ENCODE results near the gene NENF. TPM values are rescaled to one million over a fixed set of nuclear protein-coding genes. Genes with fewer than 3 reads are reported as not detected.

NENF gene
- total and polyA plus RNA-seq, 2 donors (not counting 1 experiment from before 2014, with no cell fraction given) = 10.6 to 20.3 TPM

DNA sequence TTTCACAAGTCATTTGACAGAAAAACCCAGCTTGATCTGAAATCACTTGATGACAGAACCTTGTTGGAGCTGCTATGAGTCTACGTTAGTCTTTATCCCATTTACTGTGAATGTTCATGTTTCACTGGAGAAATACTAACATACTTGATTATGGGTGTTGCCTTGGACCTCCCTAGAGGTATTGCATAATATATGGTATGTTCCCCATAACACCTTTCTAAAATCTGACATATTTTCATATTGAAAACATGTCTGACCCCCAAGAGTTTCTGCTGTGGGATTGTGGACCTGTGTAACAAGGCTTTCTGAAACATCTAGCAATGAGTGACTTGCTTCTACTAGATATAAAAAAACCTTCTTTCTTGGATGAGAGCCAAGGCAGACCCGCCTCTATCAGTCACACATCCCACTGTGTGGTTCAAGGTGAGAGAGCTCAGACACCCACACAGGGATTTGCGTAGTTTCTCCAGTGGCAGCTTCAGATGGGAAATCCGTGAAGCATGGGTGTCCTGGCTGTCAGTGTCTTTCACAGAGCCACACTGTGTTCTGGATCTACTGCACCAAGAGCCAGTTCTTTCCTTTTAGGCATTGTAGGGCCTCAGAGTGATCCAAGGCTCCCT is 4.6 kb downstream of the NENF start:
- DNase-seq (no peak), ATAC-seq (ENCODE audit: low read depth) (no peak)
- Histone ChIP-seq H3K4me1 (ENCODE audit: control insufficient read depth in 2 of 2, insufficient read depth in 2 of 2, low read length in 2 of 2) (peaks cover 10 to 12% of the 10 kb centered on the region in 2 donors), H3K9me3 (ENCODE audit: control extremely low read depth in 1 of 3, control insufficient read depth in 2 of 3, insufficient read depth in 1 of 3, low read length in 2 of 3) (no peaks in the 10 kb centered on the region), H3K4me2 (replicated peaks; ENCODE audit: low read depth, low read length, poor library complexity, severe bottlenecking) (no peak overlapping the region), H3K79me2 (ENCODE audit: control insufficient read depth, insufficient read depth, low read length) (peaks cover 20% of the 10 kb centered on the region), H3K36me3 (replicated peaks in 1 of 2; ENCODE audit: control extremely low read depth in 1 of 2, control insufficient read depth in 1 of 2, extremely low read depth in 1 of 2, insufficient read depth in 2 of 2, low read length in 1 of 2) (no peaks in the 10 kb centered on the region), H3K9ac (ENCODE audit: low read length) (no peak overlapping the region), H3K4me3 (ENCODE audit: control extremely low read depth in 1 of 5, extremely low read depth in 1 of 5, insufficient read depth in 1 of 5, low read depth in 2 of 5, low read length in 4 of 5) (no peak overlapping the region), H3K27ac (ENCODE audit: low read length in 2 of 2) (no peak overlapping the region), H4K20me1 (ENCODE audit: control insufficient read depth, insufficient read depth, low read length, poor library complexity, severe bottlenecking) (no peaks in the 10 kb centered on the region), H3K27me3 (replicated peaks in 1 of 4; ENCODE audit: control extremely low read depth in 1 of 4, control insufficient read depth in 3 of 4, insufficient read depth in 4 of 4, low read length in 3 of 4) (no peaks in the 10 kb centered on the region), H2AFZ (ENCODE audit: insufficient read depth, low read depth, low read length, poor library complexity, severe bottlenecking) (no peak overlapping the region)
- H3K9me3 Mint-ChIP-seq (ENCODE audit: insufficient read depth) = no peaks in the 10 kb centered on the region
- WGBS (ENCODE audit: insufficient coverage) = 90% methylated on average over 2 of the region's 4 CpGs
- H3K27me3 Mint-ChIP-seq = no peaks in the 10 kb centered on the region
- POLR2A ChIA-PET = no interaction called here
- TF ChIP-seq EZH2 (IDR thresholded peaks at IDR 0.05; ENCODE audit: borderline replicate concordance, insufficient read depth, low read depth, low read length, poor library complexity, severe bottlenecking) = no peak
- TF ChIP-seq, protein P1, sequence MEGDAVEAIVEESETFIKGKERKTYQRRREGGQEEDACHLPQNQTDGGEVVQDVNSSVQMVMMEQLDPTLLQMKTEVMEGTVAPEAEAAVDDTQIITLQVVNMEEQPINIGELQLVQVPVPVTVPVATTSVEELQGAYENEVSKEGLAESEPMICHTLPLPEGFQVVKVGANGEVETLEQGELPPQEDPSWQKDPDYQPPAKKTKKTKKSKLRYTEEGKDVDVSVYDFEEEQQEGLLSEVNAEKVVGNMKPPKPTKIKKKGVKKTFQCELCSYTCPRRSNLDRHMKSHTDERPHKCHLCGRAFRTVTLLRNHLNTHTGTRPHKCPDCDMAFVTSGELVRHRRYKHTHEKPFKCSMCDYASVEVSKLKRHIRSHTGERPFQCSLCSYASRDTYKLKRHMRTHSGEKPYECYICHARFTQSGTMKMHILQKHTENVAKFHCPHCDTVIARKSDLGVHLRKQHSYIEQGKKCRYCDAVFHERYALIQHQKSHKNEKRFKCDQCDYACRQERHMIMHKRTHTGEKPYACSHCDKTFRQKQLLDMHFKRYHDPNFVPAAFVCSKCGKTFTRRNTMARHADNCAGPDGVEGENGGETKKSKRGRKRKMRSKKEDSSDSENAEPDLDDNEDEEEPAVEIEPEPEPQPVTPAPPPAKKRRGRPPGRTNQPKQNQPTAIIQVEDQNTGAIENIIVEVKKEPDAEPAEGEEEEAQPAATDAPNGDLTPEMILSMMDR (IDR thresholded peaks at IDR 0.05) = no peak
- intact Hi-C loops (cut with micrococcal nuclease) = no loop called here
- no peak overlapping the region for H3K27ac Mint-ChIP-seq
- H3K4me3 Mint-ChIP-seq = no peak overlapping the region
- CTCF ChIA-PET = interaction anchor here (0.5 to 0.6 kb wide), 2 partner anchors 123 to 397 kb away, joined by 3 read pairs; no protein-coding TSS in a partner anchor
- H3K4me1 Mint-ChIP-seq = peaks cover 27% of the 10 kb centered on the region

DNA sequence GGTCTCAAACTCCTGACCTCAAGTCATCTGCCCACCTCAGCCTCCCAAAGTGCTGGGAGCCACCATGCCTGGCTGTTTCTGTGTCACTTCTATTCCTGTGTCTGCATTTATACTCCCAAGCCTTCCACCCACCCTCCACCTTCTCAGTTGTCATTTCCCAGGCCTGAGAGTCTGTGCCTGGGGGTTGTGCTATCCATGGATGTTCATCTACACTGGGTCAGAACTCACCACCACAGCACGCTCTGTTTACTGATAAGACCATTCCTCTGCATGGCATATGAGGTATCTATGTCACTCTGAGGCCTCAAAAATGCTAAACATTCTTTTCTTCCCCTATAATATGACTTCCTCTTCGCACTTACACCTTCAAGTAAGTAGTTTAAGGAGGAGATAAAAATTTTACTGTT is 6.1 kb downstream of the NENF start:
- H3K9ac ChIP-seq (ENCODE audit: low read length) = no peak overlapping the region
- no peak for ATAC-seq (ENCODE audit: low read depth)
- H3K36me3 ChIP-seq (replicated peaks in 1 of 2; ENCODE audit: control extremely low read depth in 1 of 2, control insufficient read depth in 1 of 2, extremely low read depth in 1 of 2, insufficient read depth in 2 of 2, low read length in 1 of 2) = no peaks in the 10 kb centered on the region
- peaks cover 9% of the 10 kb centered on the region for H3K79me2 ChIP-seq (ENCODE audit: control insufficient read depth, insufficient read depth, low read length)
- no peaks in the 10 kb centered on the region for H3K9me3 ChIP-seq (ENCODE audit: control extremely low read depth in 1 of 3, control insufficient read depth in 2 of 3, insufficient read depth in 1 of 3, low read length in 2 of 3)
- no peak for DNase-seq
- Mint-ChIP-seq H3K4me3 (no peak overlapping the region), H3K9me3 (ENCODE audit: insufficient read depth) (no peaks in the 10 kb centered on the region), H3K27ac (no peak overlapping the region), H3K4me1 (peaks cover 18% of the 10 kb centered on the region), H3K27me3 (no peaks in the 10 kb centered on the region)
- H2AFZ ChIP-seq (ENCODE audit: insufficient read depth, low read depth, low read length, poor library complexity, severe bottlenecking) = no peak overlapping the region
- WGBS (ENCODE audit: insufficient coverage) = 100% methylated on average over 1 of the region's 2 CpGs
- peaks cover 2 to 3% of the 10 kb centered on the region in 2 donors for H3K4me1 ChIP-seq (ENCODE audit: control insufficient read depth in 2 of 2, insufficient read depth in 2 of 2, low read length in 2 of 2)
- no peak overlapping the region for H3K4me3 ChIP-seq (ENCODE audit: control extremely low read depth in 1 of 5, extremely low read depth in 1 of 5, insufficient read depth in 1 of 5, low read depth in 2 of 5, low read length in 4 of 5)
- no peaks in the 10 kb centered on the region for H3K27me3 ChIP-seq (replicated peaks in 1 of 4; ENCODE audit: control extremely low read depth in 1 of 4, control insufficient read depth in 3 of 4, insufficient read depth in 4 of 4, low read length in 3 of 4)
- intact Hi-C loops (cut with micrococcal nuclease) = no loop called here
- ChIA-PET CTCF (interaction anchor here (0.7 kb wide), 1 partner anchor 755 kb away, joined by 5 read pairs; no protein-coding TSS in a partner anchor), POLR2A (no interaction called here)
- TF ChIP-seq, protein P1 (IDR thresholded peaks at IDR 0.05) = no peak
- TF ChIP-seq EZH2 (IDR thresholded peaks at IDR 0.05; ENCODE audit: borderline replicate concordance, insufficient read depth, low read depth, low read length, poor library complexity, severe bottlenecking) = no peak
- no peaks in the 10 kb centered on the region for H4K20me1 ChIP-seq (ENCODE audit: control insufficient read depth, insufficient read depth, low read length, poor library complexity, severe bottlenecking)
- no peak overlapping the region for H3K27ac ChIP-seq (ENCODE audit: low read length in 2 of 2)
- no peak overlapping the region for H3K4me2 ChIP-seq (replicated peaks; ENCODE audit: low read depth, low read length, poor library complexity, severe bottlenecking)
